ENCODE results near the gene CNTN6. TPM values are rescaled to one million over a fixed set of nuclear protein-coding genes. Genes with fewer than 3 reads are reported as not detected.

The CNTN6 gene
- total RNA-seq, 4 donors from 2014 or later = not detected

- TF ChIP-seq POLR2A (IDR thresholded peaks at IDR 0.05) (no peak), CTCF (IDR thresholded peaks at IDR 0.05) (no peak)
- Histone ChIP-seq H3K4me1 (no peaks in the 10 kb centered on the region), H3K36me3 (no peaks in the 10 kb centered on the region), H3K4me3 (no peak overlapping the region), H3K9me3 (no peaks in the 10 kb centered on the region), H3K27ac (no peak overlapping the region), H3K27me3 (no peaks in the 10 kb centered on the region)
- no peak for DNase-seq
- WGBS, 2 donors = 61 to 65% methylated on average over 4 of the region's 4 CpGs
- intact Hi-C loops (cut with DNase I) = no loop called here
Measured at GRCh38 chr3:1288805-1289494, 196.1 kb downstream of the CNTN6 start.

GRCh38 chr3:1292571-1293071 lies 199.8 kb downstream of the CNTN6 start:
- intact Hi-C loops (cut with DNase I) = no loop called here
- H3K27me3 ChIP-seq = no peaks in the 10 kb centered on the region
- TF ChIP-seq CTCF (IDR thresholded peaks at IDR 0.05) (no peak), POLR2A (IDR thresholded peaks at IDR 0.05) (no peak)
- H3K9me3 ChIP-seq = no peaks in the 10 kb centered on the region
- no peak overlapping the region for H3K4me3 ChIP-seq
- DNase-seq = no peak
- WGBS, 2 donors = 45 to 47% methylated on average over 3 of the region's 3 CpGs
- no peak overlapping the region for H3K27ac ChIP-seq
- H3K36me3 ChIP-seq = no peaks in the 10 kb centered on the region
- no peaks in the 10 kb centered on the region for H3K4me1 ChIP-seq

GRCh38 chr3:1294586-1294985 lies 201.8 kb downstream of the CNTN6 start:
- Histone ChIP-seq H3K4me3 (no peak overlapping the region), H3K27ac (no peak overlapping the region), H3K36me3 (no peaks in the 10 kb centered on the region), H3K27me3 (no peaks in the 10 kb centered on the region), H3K4me1 (no peaks in the 10 kb centered on the region), H3K9me3 (no peaks in the 10 kb centered on the region)
- 86 to 92% methylated on average over 5 of the region's 5 CpGs for WGBS, 2 donors
- TF ChIP-seq POLR2A (IDR thresholded peaks at IDR 0.05) (no peak), CTCF (IDR thresholded peaks at IDR 0.05) (no peak)
- DNase-seq = no peak
- intact Hi-C loops (cut with DNase I) = no loop called here

- Histone ChIP-seq H3K36me3 (no peaks in the 10 kb centered on the region), H3K9me3 (no peaks in the 10 kb centered on the region), H3K27ac (no peak overlapping the region), H3K4me1 (no peaks in the 10 kb centered on the region), H3K27me3 (no peaks in the 10 kb centered on the region), H3K4me3 (no peak overlapping the region)
- no peak for DNase-seq
- TF ChIP-seq CTCF (IDR thresholded peaks at IDR 0.05) (no peak), POLR2A (IDR thresholded peaks at IDR 0.05) (no peak)
- intact Hi-C loops (cut with DNase I) = no loop called here
- 49 to 58% methylated on average over 6 of the region's 6 CpGs for WGBS, 2 donors
Measured at GRCh38 chr3:1318296-1319005, 225.6 kb downstream of the CNTN6 start.

GRCh38 chr3:1326546-1326945 lies 233.7 kb downstream of the CNTN6 start:
- H3K36me3 ChIP-seq = no peaks in the 10 kb centered on the region
- H3K9me3 ChIP-seq = no peaks in the 10 kb centered on the region
- intact Hi-C loops (cut with DNase I) = no loop called here
- no peak for DNase-seq
- no peak overlapping the region for H3K27ac ChIP-seq
- TF ChIP-seq CTCF (IDR thresholded peaks at IDR 0.05) (no peak), POLR2A (IDR thresholded peaks at IDR 0.05) (no peak)
- H3K4me3 ChIP-seq = no peak overlapping the region
- no peaks in the 10 kb centered on the region for H3K4me1 ChIP-seq
- no peaks in the 10 kb centered on the region for H3K27me3 ChIP-seq
